CD1c-positive myeloid dendritic cell (primary cell): ENCODE results near the gene HDAC4.

ENCODE experiments used
- DNase-seq: peaks from one replicate; pipeline ENCODE4 v3.0.0-alpha.2; 2016; ENCODE audit errors: extremely low spot score

HDAC4 gene

GRCh38 chr2:239033801-239034560 lies 366.8 kb downstream of the HDAC4 start:
- DNase-seq, result no peak

GRCh38 chr2:239029958-239030357 lies 370.9 kb downstream of the HDAC4 start:
- DNase-seq, result no peak

GRCh38 chr2:239028253-239028619 lies 372.6 kb downstream of the HDAC4 start:
- no peak for DNase-seq

GRCh38 chr2:239027391-239028252 lies 373.2 kb downstream of the HDAC4 start:
- DNase-seq, result no peak

GRCh38 chr2:239026711-239027361 lies 374.0 kb downstream of the HDAC4 start:
- no peak for DNase-seq

GRCh38 chr2:239025951-239026461 lies 374.8 kb downstream of the HDAC4 start:
- no peak for DNase-seq

GRCh38 chr2:239025096-239025801 lies 375.6 kb downstream of the HDAC4 start:
- no peak for DNase-seq

- DNase-seq, result no peak
Observed at GRCh38 chr2:239024226-239024625, 376.6 kb downstream of the HDAC4 start.

GRCh38 chr2:239022437-239023260 lies 378.2 kb downstream of the HDAC4 start:
- DNase-seq, result no peak

- no peak for DNase-seq
Observed at GRCh38 chr2:239021651-239022436, 379.0 kb downstream of the HDAC4 start.

- DNase-seq, result no peak
Observed at GRCh38 chr2:239021224-239021623, 379.6 kb downstream of the HDAC4 start.

- DNase-seq, result no peak
Observed at GRCh38 chr2:239020541-239021041, 380.2 kb downstream of the HDAC4 start.

- DNase-seq, result no peak
Observed at GRCh38 chr2:239019183-239019581, 381.6 kb downstream of the HDAC4 start.

GRCh38 chr2:239018271-239019182 lies 382.3 kb downstream of the HDAC4 start:
- no peak for DNase-seq

GRCh38 chr2:239017491-239018098 lies 383.2 kb downstream of the HDAC4 start:
- no peak for DNase-seq

GRCh38 chr2:239015901-239016675 lies 384.7 kb downstream of the HDAC4 start:
- DNase-seq, result no peak

- DNase-seq, result no peak
Observed at GRCh38 chr2:239015218-239015900, 385.5 kb downstream of the HDAC4 start.
